RWPE2 (cell line): ENCODE measurements around the gene INPP5A.
A peak's percentile ranks its signal among the peaks of the same experiment; 100 is the strongest.

Source experiments
- ATAC-seq: fragments of 200-7000 bp; cut with Tn5 transposase; 3 replicates; pipeline ENCODE4 v1.9.1; 2021; ENCODE audit warnings: low read depth
- DNase-seq: peaks from one replicate; pipeline ENCODE4 v3.0.0-alpha.2; 2020; ENCODE audit warnings: low spot score
- H3K27ac ChIP-seq: fragments of 450-650 bp; 2 replicates; pipeline ENCODE4 v1.5.1; 2017; ENCODE audit warnings: mild to moderate bottlenecking; ENCODE audit not compliant: poor library complexity, severe bottlenecking
- H3K27me3 ChIP-seq: fragments of 250-450 bp; sonication (Bioruptor Pico); 2 replicates; pipeline ENCODE4 v1.5.1; 2021; ENCODE audit warnings: mild to moderate bottlenecking, moderate library complexity; ENCODE audit not compliant: insufficient read depth, poor library complexity, severe bottlenecking
- H3K36me3 ChIP-seq: fragments of 250-450 bp; sonication (Bioruptor Pico); 2 replicates; pipeline ENCODE4 v1.5.1; 2020; ENCODE audit warnings: low read depth, mild to moderate bottlenecking, moderate library complexity
- H3K4me1 ChIP-seq: fragments of 250-450 bp; sonication (Bioruptor Pico); 2 replicates; pipeline ENCODE4 v1.5.1; 2021; ENCODE audit warnings: mild to moderate bottlenecking, moderate library complexity; ENCODE audit not compliant: insufficient read depth, poor library complexity, severe bottlenecking
- H3K4me3 ChIP-seq: fragments of 250-450 bp; sonication (Bioruptor Pico); 2 replicates; pipeline ENCODE4 v1.5.1; 2021; ENCODE audit warnings: mild to moderate bottlenecking, moderate library complexity; ENCODE audit not compliant: severe bottlenecking
- H3K9me3 ChIP-seq: fragments of 250-450 bp; sonication (Bioruptor Pico); 2 replicates; pipeline ENCODE4 v1.5.1; 2021; ENCODE audit warnings: mild to moderate bottlenecking, moderate library complexity; ENCODE audit not compliant: severe bottlenecking
- TF ChIP-seq, protein P1 (sequence below): fragments of 450-650 bp; IDR thresholded peaks from one replicate; pipeline ENCODE4 v1.5.1; 2017; ENCODE audit warnings: mild to moderate bottlenecking, moderate library complexity; ENCODE audit not compliant: poor library complexity, severe bottlenecking

The INPP5A gene

DNA sequence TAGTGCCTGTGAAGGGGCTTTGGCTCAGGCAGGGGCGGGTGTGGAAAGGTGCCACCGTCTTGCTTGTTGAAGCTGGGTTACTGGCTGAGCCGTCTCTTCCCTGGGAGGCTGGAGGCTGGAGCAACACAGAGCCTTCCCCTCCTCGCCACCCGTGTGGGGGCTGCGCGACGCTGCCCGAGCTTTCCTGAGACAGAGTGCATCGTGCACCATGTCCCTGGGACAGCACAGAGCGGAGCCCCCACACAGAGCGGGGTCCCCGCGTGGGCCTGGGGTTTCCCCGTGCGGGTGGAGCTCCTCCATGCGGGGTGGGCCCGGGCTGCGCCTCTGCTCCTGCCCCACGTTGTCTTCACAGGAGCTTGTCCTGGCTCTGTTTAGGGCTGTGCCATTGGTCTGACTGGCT, 69.9 kb downstream of the INPP5A start:
- Histone ChIP-seq H3K27me3 (no peaks in the 10 kb centered on the region), H3K4me1 (no peaks in the 10 kb centered on the region), H3K4me3 (no peak overlapping the region), H3K27ac (no peak overlapping the region), H3K9me3 (no peaks in the 10 kb centered on the region), H3K36me3 (no peaks in the 10 kb centered on the region)
- ATAC-seq (no peak), DNase-seq (peak; percentile 47)
- TF ChIP-seq, protein P1, sequence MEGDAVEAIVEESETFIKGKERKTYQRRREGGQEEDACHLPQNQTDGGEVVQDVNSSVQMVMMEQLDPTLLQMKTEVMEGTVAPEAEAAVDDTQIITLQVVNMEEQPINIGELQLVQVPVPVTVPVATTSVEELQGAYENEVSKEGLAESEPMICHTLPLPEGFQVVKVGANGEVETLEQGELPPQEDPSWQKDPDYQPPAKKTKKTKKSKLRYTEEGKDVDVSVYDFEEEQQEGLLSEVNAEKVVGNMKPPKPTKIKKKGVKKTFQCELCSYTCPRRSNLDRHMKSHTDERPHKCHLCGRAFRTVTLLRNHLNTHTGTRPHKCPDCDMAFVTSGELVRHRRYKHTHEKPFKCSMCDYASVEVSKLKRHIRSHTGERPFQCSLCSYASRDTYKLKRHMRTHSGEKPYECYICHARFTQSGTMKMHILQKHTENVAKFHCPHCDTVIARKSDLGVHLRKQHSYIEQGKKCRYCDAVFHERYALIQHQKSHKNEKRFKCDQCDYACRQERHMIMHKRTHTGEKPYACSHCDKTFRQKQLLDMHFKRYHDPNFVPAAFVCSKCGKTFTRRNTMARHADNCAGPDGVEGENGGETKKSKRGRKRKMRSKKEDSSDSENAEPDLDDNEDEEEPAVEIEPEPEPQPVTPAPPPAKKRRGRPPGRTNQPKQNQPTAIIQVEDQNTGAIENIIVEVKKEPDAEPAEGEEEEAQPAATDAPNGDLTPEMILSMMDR = no peak

DNA sequence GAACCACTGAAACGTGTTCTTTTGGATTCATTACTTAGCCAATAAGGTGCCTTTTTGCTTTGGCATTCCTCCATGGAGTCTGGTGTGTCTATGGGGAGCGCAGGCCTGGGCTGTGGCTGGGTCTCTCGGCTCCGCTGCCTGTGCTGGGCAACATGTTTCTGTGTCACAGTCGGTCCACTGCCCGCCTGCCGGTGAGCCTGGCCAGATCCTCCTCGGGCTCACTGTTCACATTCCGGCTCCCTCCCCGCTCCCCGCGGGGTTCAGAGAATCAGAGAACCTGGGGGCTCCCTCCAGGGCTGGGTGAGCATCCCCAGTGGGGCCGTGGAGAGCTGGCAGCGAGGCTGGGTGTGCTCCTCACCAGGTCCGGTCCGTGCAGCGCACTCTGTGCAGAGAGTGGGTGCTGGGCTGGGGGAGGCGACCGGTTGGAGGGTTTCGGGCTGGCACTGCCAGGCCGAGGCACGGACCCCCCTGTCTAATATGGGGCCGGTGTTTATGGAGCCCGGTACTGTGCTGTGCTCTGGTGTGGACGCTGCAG, 70.4 kb downstream of the INPP5A start:
- Histone ChIP-seq H3K36me3 (no peaks in the 10 kb centered on the region), H3K9me3 (no peaks in the 10 kb centered on the region), H3K4me3 (no peak overlapping the region), H3K4me1 (no peaks in the 10 kb centered on the region), H3K27ac (no peak overlapping the region), H3K27me3 (no peaks in the 10 kb centered on the region)
- ATAC-seq (no peak), DNase-seq (peak; percentile 49)
- TF ChIP-seq, protein P1 = no peak

DNA sequence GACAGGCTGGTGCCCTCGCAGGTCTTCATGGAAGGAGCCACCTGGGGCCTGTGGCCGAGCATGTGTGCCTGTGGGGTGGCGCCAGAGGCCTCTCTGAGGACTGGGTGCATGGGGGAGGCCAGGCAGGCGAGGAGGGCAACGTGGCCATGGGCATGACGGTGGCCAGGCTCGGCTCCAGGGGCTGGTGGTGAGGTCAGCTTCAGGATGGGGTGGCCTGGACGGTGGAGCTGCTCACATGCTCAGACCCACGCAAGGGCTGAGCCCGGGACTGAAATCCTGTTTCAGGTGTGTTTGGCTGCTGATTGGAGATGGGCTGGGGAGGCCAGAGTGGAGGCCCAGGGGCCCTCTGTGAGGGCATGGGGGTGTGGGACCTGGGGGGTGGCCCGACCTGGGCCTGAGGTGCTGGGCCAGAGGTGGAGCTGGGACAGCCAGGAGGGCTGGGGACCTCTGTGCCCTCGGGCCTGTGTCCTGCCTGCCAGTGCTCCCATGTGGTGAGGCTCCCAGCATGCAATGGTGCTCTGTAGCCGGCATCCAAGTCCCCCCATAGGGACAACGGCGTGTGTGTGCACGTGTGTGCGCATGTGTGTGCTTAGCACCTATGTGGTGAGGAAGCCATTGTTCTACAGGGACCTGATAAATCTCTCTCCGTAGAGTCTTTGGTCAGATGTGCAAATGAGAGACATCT, 71.1 kb downstream of the INPP5A start:
- DNase-seq (peak; percentile 37), ATAC-seq (no peak)
- Histone ChIP-seq H3K4me3 (no peak overlapping the region), H3K9me3 (no peaks in the 10 kb centered on the region), H3K4me1 (no peaks in the 10 kb centered on the region), H3K27me3 (no peaks in the 10 kb centered on the region), H3K36me3 (no peaks in the 10 kb centered on the region), H3K27ac (no peak overlapping the region)
- TF ChIP-seq, protein P1 = no peak

DNA sequence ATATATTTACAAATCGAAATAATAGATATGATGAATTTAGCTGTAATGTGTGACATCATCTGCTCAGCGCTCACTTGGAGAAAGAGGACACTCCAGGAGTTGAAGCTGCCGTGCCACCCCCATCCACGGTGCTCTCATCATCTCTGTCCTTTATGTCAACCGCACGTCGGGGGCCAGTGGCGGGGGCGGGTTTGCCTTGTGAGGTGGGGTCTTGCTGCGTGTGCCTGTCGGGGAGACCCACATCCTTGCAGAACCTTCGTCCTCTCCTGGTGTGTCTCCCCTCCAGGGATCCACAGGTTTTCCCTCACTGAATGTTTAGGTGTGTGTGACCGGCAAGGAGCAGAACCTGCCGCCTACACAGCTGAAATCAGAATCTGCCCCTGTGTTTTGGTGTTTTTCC, 71.6 kb downstream of the INPP5A start:
- TF ChIP-seq, protein P1 = no peak
- no peak for ATAC-seq
- Histone ChIP-seq H3K27me3 (no peaks in the 10 kb centered on the region), H3K4me3 (no peak overlapping the region), H3K36me3 (no peaks in the 10 kb centered on the region), H3K9me3 (no peaks in the 10 kb centered on the region), H3K4me1 (no peaks in the 10 kb centered on the region), H3K27ac (no peak overlapping the region)
- DNase-seq = peak; percentile 49

- no peak for ATAC-seq
- Histone ChIP-seq H3K4me3 (no peak overlapping the region), H3K4me1 (no peaks in the 10 kb centered on the region), H3K9me3 (no peaks in the 10 kb centered on the region), H3K36me3 (no peaks in the 10 kb centered on the region), H3K27ac (no peak overlapping the region), H3K27me3 (no peaks in the 10 kb centered on the region)
- peak; percentile 52 for DNase-seq
- TF ChIP-seq, protein P1 = no peak
These were observed 72.6 kb downstream of the INPP5A start for GRCh38 chr10:132610071-132610701.
